Vagina (tissue), 2 donors: ENCODE results near the gene SRGAP3. TPM values are rescaled to one million over a fixed set of nuclear protein-coding genes. Genes with fewer than 3 reads are reported as not detected.

Experiments
- DNase-seq, 2 donors: peaks; one replicate each; pipeline ENCODE4 v3.0.0-alpha.2; 2017; ENCODE audit errors: extremely low spot score in 2 of 2
- H3K27ac ChIP-seq: fragments of 200-600 bp; sonication (generic); one replicate; pipeline ENCODE4 v1.5.1; 2019
- H3K27me3 ChIP-seq: fragments of 200-600 bp; sonication (generic); one replicate; pipeline ENCODE4 v1.5.1; 2019
- H3K36me3 ChIP-seq, 2 donors: fragments of 200-600 bp; sonication (generic); one replicate each; pipeline ENCODE4 v1.5.1; 2017 to 2019
- H3K4me1 ChIP-seq: fragments of 200-600 bp; sonication (generic); one replicate; pipeline ENCODE4 v1.5.1; 2019
- H3K4me3 ChIP-seq, 2 donors: fragments of 200-600 bp; sonication (generic); 1 replicate in 1 of 2; 2 replicates in 1 of 2; pipeline ENCODE4 v1.5.1; 2016 to 2019
- H3K9me3 ChIP-seq: fragments of 200-600 bp; sonication (generic); one replicate; pipeline ENCODE4 v1.5.1; 2019
- POLR2A ChIP-seq, 2 donors: fragments of 450-650 bp; IDR thresholded peaks; one replicate each; pipeline ENCODE4 v1.6.1; 2017; ENCODE audit warnings: antibody characterized with exemption in 2 of 2, mild to moderate bottlenecking in 2 of 2, moderate library complexity in 2 of 2
- POLR2AphosphoS5 ChIP-seq, 2 donors: sonication (generic); formaldehyde crosslinking; IDR thresholded peaks; one replicate each; pipeline ENCODE4 v1.9.0; 2017; ENCODE audit warnings: antibody characterized with exemption in 2 of 2, mild to moderate bottlenecking in 2 of 2, low read depth in 1 of 2; ENCODE audit not compliant: insufficient read depth in 1 of 2
- intact Hi-C: fragments of 100-400 bp; cut with DNase I; formaldehyde crosslinking; loops from one replicate; pipeline ENCODE4 v1.15.1; 2023
- total RNA-seq: library from RNA; depleted of rRNA; stranded (reverse); fragments of >200 nt; gene quantifications from one replicate; pipeline ENCODE4 v1.2.3, GENCODE V29; 2016
- TF ChIP-seq, protein P1 (sequence below), 3 experiments: fragments of 450-650 bp in 2 of 3; fragments of 200-600 bp in 1 of 3; sonication (generic) in 1 of 3; IDR thresholded peaks; one replicate each; pipeline ENCODE4 v1.5.1; 2017 to 2019; ENCODE audit warnings: antibody characterized with exemption in 3 of 3, mild to moderate bottlenecking in 2 of 3, moderate library complexity in 2 of 3

The SRGAP3 gene
- total RNA-seq, 1 donor from 2014 or later, result 20.6 TPM

DNA sequence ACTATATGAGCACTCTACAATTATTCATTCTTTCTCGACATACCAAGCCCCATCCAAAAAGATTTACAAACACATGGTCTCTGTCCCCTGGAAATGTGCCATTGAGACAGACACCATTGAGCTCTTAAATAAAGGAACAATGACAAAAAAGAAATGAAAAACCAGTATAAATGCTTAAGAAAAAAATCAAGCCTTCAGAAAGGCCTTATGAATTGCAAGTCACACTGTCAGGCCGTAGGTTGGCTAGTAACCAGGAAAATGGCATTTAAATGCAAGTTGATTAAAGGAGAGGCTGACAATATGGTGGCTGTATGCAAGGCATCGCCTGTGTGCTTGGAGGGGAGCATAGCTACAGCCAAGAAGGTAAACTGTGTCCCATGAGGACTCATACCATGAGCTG, 49.7 kb downstream of the SRGAP3 start:
- DNase-seq, result no peak
- TF ChIP-seq, protein P1, sequence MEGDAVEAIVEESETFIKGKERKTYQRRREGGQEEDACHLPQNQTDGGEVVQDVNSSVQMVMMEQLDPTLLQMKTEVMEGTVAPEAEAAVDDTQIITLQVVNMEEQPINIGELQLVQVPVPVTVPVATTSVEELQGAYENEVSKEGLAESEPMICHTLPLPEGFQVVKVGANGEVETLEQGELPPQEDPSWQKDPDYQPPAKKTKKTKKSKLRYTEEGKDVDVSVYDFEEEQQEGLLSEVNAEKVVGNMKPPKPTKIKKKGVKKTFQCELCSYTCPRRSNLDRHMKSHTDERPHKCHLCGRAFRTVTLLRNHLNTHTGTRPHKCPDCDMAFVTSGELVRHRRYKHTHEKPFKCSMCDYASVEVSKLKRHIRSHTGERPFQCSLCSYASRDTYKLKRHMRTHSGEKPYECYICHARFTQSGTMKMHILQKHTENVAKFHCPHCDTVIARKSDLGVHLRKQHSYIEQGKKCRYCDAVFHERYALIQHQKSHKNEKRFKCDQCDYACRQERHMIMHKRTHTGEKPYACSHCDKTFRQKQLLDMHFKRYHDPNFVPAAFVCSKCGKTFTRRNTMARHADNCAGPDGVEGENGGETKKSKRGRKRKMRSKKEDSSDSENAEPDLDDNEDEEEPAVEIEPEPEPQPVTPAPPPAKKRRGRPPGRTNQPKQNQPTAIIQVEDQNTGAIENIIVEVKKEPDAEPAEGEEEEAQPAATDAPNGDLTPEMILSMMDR (IDR thresholded peaks at IDR 0.05), result no peak
- TF ChIP-seq POLR2AphosphoS5 (IDR thresholded peaks at IDR 0.05; ENCODE audit: insufficient read depth in 1 of 2, low read depth in 1 of 2), result no peak
- TF ChIP-seq POLR2A (IDR thresholded peaks at IDR 0.05), result no peak
- Histone ChIP-seq H3K9me3 (no peaks in the 10 kb centered on the region), H3K27me3 (no peaks in the 10 kb centered on the region), H3K4me1 (no peaks in the 10 kb centered on the region), H3K36me3 (no peaks in the 10 kb centered on the region), H3K4me3 (no peak overlapping the region), H3K27ac (no peak overlapping the region)
- intact Hi-C loops, result no loop called here

DNA sequence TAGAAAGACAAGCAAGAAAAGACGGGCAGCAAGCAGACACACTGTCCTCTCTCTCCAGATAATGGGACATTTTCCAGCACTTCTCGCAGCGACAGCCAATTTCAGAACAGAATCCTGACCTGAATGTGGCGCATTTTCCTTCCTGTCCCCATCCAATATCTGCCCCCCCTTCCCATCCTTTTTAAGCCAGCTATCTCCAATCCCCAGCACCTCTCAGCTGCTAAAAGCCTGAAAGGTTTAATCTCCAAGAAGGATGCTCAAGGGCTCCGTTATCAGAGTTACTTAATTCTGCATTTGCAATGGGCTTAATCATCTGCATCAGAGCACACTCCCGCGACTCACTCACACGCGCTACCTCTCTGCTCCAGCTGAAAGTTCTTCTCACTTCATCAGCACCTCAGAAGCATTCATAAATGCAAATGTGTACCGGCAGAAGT, 50.5 kb downstream of the SRGAP3 start:
- Histone ChIP-seq H3K4me1 (no peaks in the 10 kb centered on the region), H3K27ac (no peak overlapping the region), H3K4me3 (no peak overlapping the region), H3K36me3 (no peaks in the 10 kb centered on the region), H3K9me3 (no peaks in the 10 kb centered on the region), H3K27me3 (no peaks in the 10 kb centered on the region)
- DNase-seq, result no peak
- intact Hi-C loops, result no loop called here
- TF ChIP-seq POLR2AphosphoS5 (IDR thresholded peaks at IDR 0.05; ENCODE audit: insufficient read depth in 1 of 2, low read depth in 1 of 2) (no peak), POLR2A (IDR thresholded peaks at IDR 0.05) (no peak)
- TF ChIP-seq, protein P1 (IDR thresholded peaks at IDR 0.05), result no peak

DNA sequence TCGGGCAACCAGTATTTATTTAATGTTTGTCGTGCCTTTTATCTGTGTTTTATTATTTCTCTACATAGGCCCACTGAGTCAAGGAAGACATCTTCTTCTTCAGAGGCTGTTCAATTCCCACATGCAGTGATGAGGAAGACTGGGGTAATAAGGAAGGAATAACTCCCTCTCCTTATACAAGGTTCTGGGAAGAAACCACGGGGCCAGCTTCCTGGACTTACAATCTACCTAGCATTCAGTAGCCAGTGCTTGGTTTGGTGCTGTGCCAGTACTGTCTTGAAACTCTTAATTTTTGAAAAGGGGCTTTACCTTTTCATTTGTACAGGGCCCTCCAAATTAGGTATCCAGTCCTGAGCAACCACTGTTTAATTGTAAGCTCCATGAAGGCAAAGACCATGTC, 51.2 kb downstream of the SRGAP3 start:
- no peaks in the 10 kb centered on the region for H3K27me3 ChIP-seq
- no peaks in the 10 kb centered on the region for H3K36me3 ChIP-seq
- H3K27ac ChIP-seq, result no peak overlapping the region
- intact Hi-C loops, result no loop called here
- TF ChIP-seq POLR2AphosphoS5 (IDR thresholded peaks at IDR 0.05; ENCODE audit: insufficient read depth in 1 of 2, low read depth in 1 of 2), result no peak
- TF ChIP-seq, protein P1 (IDR thresholded peaks at IDR 0.05), result no peak
- TF ChIP-seq POLR2A (IDR thresholded peaks at IDR 0.05), result no peak
- no peaks in the 10 kb centered on the region for H3K4me1 ChIP-seq
- no peak for DNase-seq
- no peak overlapping the region for H3K4me3 ChIP-seq
- H3K9me3 ChIP-seq, result no peaks in the 10 kb centered on the region

DNA sequence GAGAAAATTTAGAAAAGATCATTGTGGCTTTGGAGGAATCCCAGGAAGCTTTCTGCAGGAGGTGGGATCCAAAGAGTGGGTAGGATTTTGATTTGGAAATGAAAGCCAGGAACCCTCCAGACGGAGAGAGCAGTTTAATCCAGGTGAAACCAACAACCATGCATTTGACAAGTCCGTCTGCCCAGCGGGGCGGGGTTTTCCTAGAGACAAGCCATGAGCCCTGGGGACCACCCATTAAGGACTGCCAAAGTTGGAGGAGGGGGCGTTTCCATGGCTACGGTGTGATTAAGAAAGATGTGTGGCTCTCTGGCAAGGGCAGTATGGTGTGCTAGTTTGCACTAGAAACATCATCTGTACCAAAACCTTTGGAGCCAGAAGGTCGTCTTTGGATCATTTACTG, 53.4 kb downstream of the SRGAP3 start:
- H3K4me3 ChIP-seq, result no peak overlapping the region
- intact Hi-C loops, result no loop called here

DNA sequence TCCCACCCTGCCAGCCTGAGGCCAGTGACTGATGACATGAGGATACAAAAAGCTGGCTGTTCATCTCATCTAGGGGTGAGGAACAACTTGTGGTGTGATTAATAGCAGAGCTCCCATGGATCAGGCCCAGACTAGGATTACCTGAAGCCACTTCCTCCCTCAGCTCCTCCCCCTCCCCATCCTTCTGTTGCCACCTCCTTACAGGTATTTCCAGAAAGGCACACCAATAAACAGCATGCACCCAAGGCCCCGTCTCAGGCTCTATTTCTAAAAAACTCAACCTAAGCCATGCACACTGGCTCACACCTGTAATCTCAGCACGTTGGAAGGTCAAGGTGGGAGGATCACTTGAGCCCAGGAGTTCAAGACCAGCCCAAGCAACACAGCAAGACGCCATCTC, 54.1 kb downstream of the SRGAP3 start:
- no peaks in the 10 kb centered on the region for H3K27me3 ChIP-seq
- H3K36me3 ChIP-seq, result no peaks in the 10 kb centered on the region
- H3K9me3 ChIP-seq, result no peaks in the 10 kb centered on the region
- DNase-seq, result no peak
- intact Hi-C loops, result no loop called here
- H3K4me1 ChIP-seq, result no peaks in the 10 kb centered on the region
- TF ChIP-seq POLR2AphosphoS5 (IDR thresholded peaks at IDR 0.05; ENCODE audit: insufficient read depth in 1 of 2, low read depth in 1 of 2) (no peak), POLR2A (IDR thresholded peaks at IDR 0.05) (no peak)
- TF ChIP-seq, protein P1 (IDR thresholded peaks at IDR 0.05), result no peak
- no peak overlapping the region for H3K4me3 ChIP-seq
- H3K27ac ChIP-seq, result no peak overlapping the region

More for the DNA sequence above, 53.4 kb downstream of the SRGAP3 start:
- no peaks in the 10 kb centered on the region for H3K36me3 ChIP-seq
- H3K27ac ChIP-seq, result no peak overlapping the region
- no peaks in the 10 kb centered on the region for H3K27me3 ChIP-seq
- no peaks in the 10 kb centered on the region for H3K9me3 ChIP-seq
- DNase-seq, result no peak
- H3K4me1 ChIP-seq, result no peaks in the 10 kb centered on the region
- TF ChIP-seq, protein P1 (IDR thresholded peaks at IDR 0.05), result no peak
- no peak for TF ChIP-seq POLR2AphosphoS5 (IDR thresholded peaks at IDR 0.05; ENCODE audit: insufficient read depth in 1 of 2, low read depth in 1 of 2)
- TF ChIP-seq POLR2A (IDR thresholded peaks at IDR 0.05), result no peak
